Activated T-cell treated with anti-CD3 and anti-CD28 coated beads, Interleukin-2, amount 50 U/mL, for 72 hours (primary cell): ENCODE results near the gene NR2C2AP. TPM values are rescaled to one million over a fixed set of nuclear protein-coding genes. Genes with fewer than 3 reads are reported as not detected.

ENCODE experiments used
- total RNA-seq, 2 donors: library from RNA; stranded (reverse); gene quantifications; one replicate each; pipeline ENCODE4 v1.2.3, GENCODE V29; 2022

NR2C2AP gene
- total RNA-seq, 2 donors from 2014 or later = 27.5 to 34.6 TPM

Other genes starting within 250 kb of the NR2C2AP start
- 100 to 1,000 TPM; 106 to 122 TPM for gene SUGP2, start 169.9 kb downstream of the NR2C2AP start, total RNA-seq
- 10 to 100 TPM; 20.4 to 22.8 TPM for gene ARMC6, start 169.8 kb downstream of the NR2C2AP start, total RNA-seq
- 10 to 100 TPM; 18.2 to 27.7 TPM for gene SLC25A42, start 139.4 kb downstream of the NR2C2AP start, total RNA-seq
- 10 to 100 TPM; 16.1 to 17.6 TPM for gene TMEM161A, start 64.9 kb downstream of the NR2C2AP start, total RNA-seq
- 1 to 10 TPM; 2.1 to 6.4 TPM for gene MEF2B, start 33.2 kb downstream of the NR2C2AP start, total RNA-seq
- 10 to 100 TPM; 10.7 to 16.2 TPM for gene BORCS8, start 11.3 kb downstream of the NR2C2AP start, total RNA-seq
- gene RFXANK, start 11.2 kb downstream of the NR2C2AP start, total RNA-seq = 100 to 1,000 TPM in 1 of 2 donors, 10 to 100 TPM in 1; 83.8 to 107 TPM
- under 1 TPM in 1 of 2 donors, not detected in 1; 0.14 TPM for gene NCAN, start 8.5 kb upstream of the NR2C2AP start, total RNA-seq
- gene TM6SF2, start 69.9 kb upstream of the NR2C2AP start, total RNA-seq = not detected
- 10 to 100 TPM; 67.3 to 69.9 TPM for gene SUGP1, start 117.1 kb upstream of the NR2C2AP start, total RNA-seq
- 10 to 100 TPM; 64.2 to 68.5 TPM for gene MAU2, start 117.4 kb upstream of the NR2C2AP start, total RNA-seq
- gene GATAD2A, start 202.3 kb upstream of the NR2C2AP start, total RNA-seq = 100 to 1,000 TPM; 100 to 126 TPM